ENCODE data around the gene GOLGA3. TPM values are rescaled to one million over a fixed set of nuclear protein-coding genes. Genes with fewer than 3 reads are reported as not detected.
A peak's percentile ranks its signal among the peaks of the same experiment; 100 is the strongest.

The GOLGA3 gene
- total and polyA plus RNA-seq, 8 donors, result 12.6 to 44.5 (median 30.2) TPM

- no peaks in the 10 kb centered on the region for H3K4me1 ChIP-seq
- H3K4me3 ChIP-seq, result no peak overlapping the region
- H3K9me3 ChIP-seq, result no peaks in the 10 kb centered on the region
- H3K27me3 ChIP-seq, result no peaks in the 10 kb centered on the region
- no peak for TF ChIP-seq CTCF (IDR thresholded peaks at IDR 0.05)
- WGBS, 2 donors, result 96% methylated on average over 15 of the region's 15 CpGs
- intact Hi-C loops (cut with DNase I), result no loop called here
- FAIRE-seq, result no peak
- DNase-seq, result no peak
- no peak for ATAC-seq
- peaks cover 0 to 41% (median 30%) of the 10 kb centered on the region in 3 donors for H3K36me3 ChIP-seq
- H3K27ac ChIP-seq, result no peak overlapping the region
Measured at GRCh38 chr12:132771126-132771838, 57.4 kb downstream of the GOLGA3 start.

- 49 to 58% methylated on average over 27 of the region's 27 CpGs for WGBS, 2 donors
- Histone ChIP-seq H3K4me1 (no peaks in the 10 kb centered on the region), H3K4me3 (no peak overlapping the region), H3K36me3 (peaks cover 0 to 5% (median 4%) of the 10 kb centered on the region in 3 donors), H3K27ac (peak overlapping the region in 2 of 4 donors; percentile 21 to 41), H3K27me3 (no peaks in the 10 kb centered on the region), H3K9me3 (no peaks in the 10 kb centered on the region)
- intact Hi-C loops (cut with DNase I), result no loop called here
- DNase-seq (peak in 1 of 6 donors; percentile 59), ATAC-seq (peak in 1 of 4 donors; percentile 5), FAIRE-seq (no peak)
- no peak for TF ChIP-seq CTCF (IDR thresholded peaks at IDR 0.05)
Measured at GRCh38 chr12:132766380-132767085, 62.1 kb downstream of the GOLGA3 start.

GRCh38 chr12:132765361-132765760, 63.3 kb downstream of the GOLGA3 start:
- peak in 1 of 6 donors; percentile 26 for DNase-seq
- H3K27ac ChIP-seq, result no peak overlapping the region
- no peak for FAIRE-seq
- no peak overlapping the region for H3K4me3 ChIP-seq
- ATAC-seq, result no peak
- no peaks in the 10 kb centered on the region for H3K36me3 ChIP-seq
- intact Hi-C loops (cut with DNase I), result no loop called here
- H3K27me3 ChIP-seq, result no peaks in the 10 kb centered on the region
- H3K9me3 ChIP-seq, result no peaks in the 10 kb centered on the region
- peaks cover 0 to 4% (median 0%) of the 10 kb centered on the region in 3 donors for H3K4me1 ChIP-seq
- 60 to 78% methylated on average over 11 of the region's 11 CpGs for WGBS, 2 donors
- TF ChIP-seq CTCF (IDR thresholded peaks at IDR 0.05), result no peak

GRCh38 chr12:132764231-132764630, 64.4 kb downstream of the GOLGA3 start:
- no peak overlapping the region for H3K27ac ChIP-seq
- DNase-seq (peak in 1 of 6 donors; percentile 43), ATAC-seq (no peak), FAIRE-seq (no peak)
- intact Hi-C loops (cut with DNase I), result no loop called here
- 91 to 93% methylated on average over 20 of the region's 20 CpGs for WGBS, 2 donors
- no peaks in the 10 kb centered on the region for H3K27me3 ChIP-seq
- H3K4me3 ChIP-seq, result no peak overlapping the region
- no peaks in the 10 kb centered on the region for H3K9me3 ChIP-seq
- TF ChIP-seq CTCF (IDR thresholded peaks at IDR 0.05), result no peak
- no peaks in the 10 kb centered on the region for H3K36me3 ChIP-seq
- H3K4me1 ChIP-seq, result peaks cover 0 to 12% (median 0%) of the 10 kb centered on the region in 3 donors

All from pancreas (tissue), 10 donors.